KMS-11 (cell line): ENCODE measurements around the gene TFEB.

Experiments
- H2AFZ ChIP-seq: fragments of 200-600 bp; sonication (generic); 2 replicates; pipeline ENCODE4 v1.6.1; 2016; ENCODE audit warnings: antibody characterized with exemption, mixed run types, low read depth
- H3K27ac ChIP-seq: fragments of 200-600 bp; sonication (generic); 2 replicates; pipeline ENCODE4 v1.6.1; 2016; ENCODE audit warnings: mild to moderate bottlenecking, mixed run types
- H3K27me3 ChIP-seq: fragments of 200-600 bp; sonication (generic); 2 replicates; pipeline ENCODE4 v1.6.1; 2017; ENCODE audit warnings: mild to moderate bottlenecking, low read depth, mixed run types, moderate library complexity; ENCODE audit not compliant: insufficient read depth
- H3K36me3 ChIP-seq: fragments of 200-600 bp; sonication (generic); 2 replicates; pipeline ENCODE4 v1.6.1; 2017; ENCODE audit warnings: mild to moderate bottlenecking, mixed run types; ENCODE audit not compliant: insufficient read depth
- H3K4me1 ChIP-seq: fragments of 200-600 bp; sonication (generic); 2 replicates; pipeline ENCODE4 v1.6.1; 2016; ENCODE audit warnings: mild to moderate bottlenecking, low read depth, mixed run types; ENCODE audit not compliant: poor library complexity, severe bottlenecking
- H3K4me2 ChIP-seq: fragments of 200-600 bp; sonication (generic); 2 replicates; pipeline ENCODE4 v1.7.0; 2016; ENCODE audit warnings: mild to moderate bottlenecking, mixed run types
- H3K4me3 ChIP-seq: fragments of 200-600 bp; sonication (generic); IDR thresholded peaks from 2 replicates; pipeline ENCODE4 v1.6.1; 2017; ENCODE audit warnings: low read depth, low read length, mixed read lengths; ENCODE audit not compliant: insufficient read depth
- H3K79me2 ChIP-seq: fragments of 200-600 bp; sonication (generic); 2 replicates; pipeline ENCODE4 v1.6.1; 2016; ENCODE audit warnings: low read depth, mixed run types; ENCODE audit not compliant: insufficient read depth
- H3K9ac ChIP-seq: fragments of 200-600 bp; sonication (generic); 2 replicates; pipeline ENCODE4 v1.6.1; 2016; ENCODE audit warnings: mild to moderate bottlenecking, mixed run types
- H4K20me1 ChIP-seq: fragments of 200-600 bp; sonication (generic); 2 replicates; pipeline ENCODE4 v1.6.1; 2016; ENCODE audit warnings: mild to moderate bottlenecking, mixed run types; ENCODE audit not compliant: insufficient read depth
- TF ChIP-seq, protein P1 (sequence below): fragments of 200-600 bp; sonication (generic); conservative IDR thresholded peaks from 2 replicates; pipeline ENCODE4 v1.6.1; 2017; ENCODE audit warnings: low read depth, mild to moderate bottlenecking, antibody characterized with exemption, low read length, moderate library complexity, mixed read lengths

The TFEB gene

DNA sequence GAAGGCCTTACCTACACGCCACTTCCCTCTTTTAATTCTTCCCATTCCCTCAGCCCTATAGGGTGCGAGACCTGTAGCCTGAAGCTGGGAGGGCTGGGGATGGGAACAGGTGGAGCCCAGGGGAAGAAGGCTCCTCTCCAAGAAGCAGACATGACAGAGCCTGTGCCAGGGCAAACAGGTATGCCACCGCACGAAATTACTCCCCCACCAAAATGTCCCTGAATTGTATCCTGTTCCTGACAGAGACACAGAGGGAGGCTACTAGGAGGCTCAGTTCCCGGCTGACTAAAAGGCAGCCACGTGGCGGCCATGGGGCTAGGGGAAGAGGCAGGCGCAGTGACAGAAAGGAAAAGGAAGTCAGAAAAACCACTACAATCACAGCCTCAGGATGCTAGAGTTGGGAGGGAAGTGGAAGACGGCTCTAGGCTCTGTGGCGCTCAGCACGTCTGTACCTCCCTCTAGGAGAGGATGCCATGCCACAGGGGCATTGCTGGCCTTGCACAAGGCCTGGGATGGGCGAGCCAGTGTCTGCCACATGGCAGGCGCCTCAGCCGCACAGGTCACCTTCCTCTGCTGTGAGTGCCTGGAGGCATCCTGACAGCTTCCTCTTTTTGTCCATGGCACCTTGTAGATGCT is 27.7 kb downstream of the TFEB start:
- TF ChIP-seq, protein P1, sequence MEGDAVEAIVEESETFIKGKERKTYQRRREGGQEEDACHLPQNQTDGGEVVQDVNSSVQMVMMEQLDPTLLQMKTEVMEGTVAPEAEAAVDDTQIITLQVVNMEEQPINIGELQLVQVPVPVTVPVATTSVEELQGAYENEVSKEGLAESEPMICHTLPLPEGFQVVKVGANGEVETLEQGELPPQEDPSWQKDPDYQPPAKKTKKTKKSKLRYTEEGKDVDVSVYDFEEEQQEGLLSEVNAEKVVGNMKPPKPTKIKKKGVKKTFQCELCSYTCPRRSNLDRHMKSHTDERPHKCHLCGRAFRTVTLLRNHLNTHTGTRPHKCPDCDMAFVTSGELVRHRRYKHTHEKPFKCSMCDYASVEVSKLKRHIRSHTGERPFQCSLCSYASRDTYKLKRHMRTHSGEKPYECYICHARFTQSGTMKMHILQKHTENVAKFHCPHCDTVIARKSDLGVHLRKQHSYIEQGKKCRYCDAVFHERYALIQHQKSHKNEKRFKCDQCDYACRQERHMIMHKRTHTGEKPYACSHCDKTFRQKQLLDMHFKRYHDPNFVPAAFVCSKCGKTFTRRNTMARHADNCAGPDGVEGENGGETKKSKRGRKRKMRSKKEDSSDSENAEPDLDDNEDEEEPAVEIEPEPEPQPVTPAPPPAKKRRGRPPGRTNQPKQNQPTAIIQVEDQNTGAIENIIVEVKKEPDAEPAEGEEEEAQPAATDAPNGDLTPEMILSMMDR = no peak

DNA sequence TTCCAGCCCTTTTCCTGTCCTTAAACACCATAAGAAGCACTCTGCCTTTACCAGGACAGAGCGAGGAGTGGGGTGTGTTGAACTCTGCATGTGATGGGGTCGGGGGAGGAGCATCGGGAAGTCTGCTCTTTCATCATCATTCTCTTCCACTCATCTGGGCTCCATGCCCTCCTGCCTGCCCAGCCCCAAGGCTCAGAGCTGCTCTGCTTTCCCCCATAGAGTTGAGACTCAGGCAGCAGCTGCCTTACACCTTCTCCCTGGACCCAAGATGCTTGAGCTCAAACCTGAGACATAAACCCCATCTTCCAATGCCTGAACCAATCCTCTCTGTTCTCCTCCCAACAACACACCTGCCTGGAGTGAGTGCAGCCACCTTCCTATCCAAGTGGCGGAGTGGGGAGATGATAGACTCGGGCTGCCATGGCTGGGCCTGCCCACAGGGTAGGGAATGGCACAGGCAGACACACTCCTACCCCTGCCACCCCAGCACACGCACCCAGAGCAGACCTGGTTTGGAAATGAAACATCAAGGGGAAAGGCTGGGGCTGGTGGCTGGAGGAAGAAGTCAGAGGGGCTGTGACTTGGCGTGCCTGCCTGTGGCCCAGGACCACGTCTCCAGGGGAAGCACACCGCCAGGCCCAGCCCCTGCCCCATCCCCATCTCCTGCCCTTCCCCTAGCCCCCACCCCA is 28.4 kb downstream of the TFEB start:
- Histone ChIP-seq H3K9ac (peak overlapping the region; percentile 55; the same call in 1 of the 2 replicates), H3K4me3 (no peak overlapping the region), H4K20me1 (no peaks in the 10 kb centered on the region), H3K27me3 (no peaks in the 10 kb centered on the region), H3K4me1 (peaks cover 44% of the 10 kb centered on the region), H3K4me2 (peak overlapping the region; percentile 91), H2AFZ (peak overlapping the region; percentile 56; the same call in 1 of the 2 replicates), H3K27ac (peak overlapping the region; percentile 76), H3K36me3 (no peaks in the 10 kb centered on the region), H3K79me2 (0 out of 2 replicates have a peak, but pooled peaks cover 7% of the 10 kb centered on the region)
- TF ChIP-seq, protein P1 = no peak

More for the DNA sequence above, 27.7 kb downstream of the TFEB start:
- Histone ChIP-seq H3K27me3 (no peaks in the 10 kb centered on the region), H2AFZ (no peak overlapping the region), H3K36me3 (no peaks in the 10 kb centered on the region), H3K4me1 (peaks cover 44% of the 10 kb centered on the region), H3K4me2 (no peak overlapping the region; the same call in 1 of the 2 replicates), H3K4me3 (no peak overlapping the region), H3K9ac (no peak overlapping the region), H4K20me1 (no peaks in the 10 kb centered on the region), H3K27ac (no peak overlapping the region), H3K79me2 (0 out of 2 replicates have a peak, but pooled peaks cover 7% of the 10 kb centered on the region)

DNA sequence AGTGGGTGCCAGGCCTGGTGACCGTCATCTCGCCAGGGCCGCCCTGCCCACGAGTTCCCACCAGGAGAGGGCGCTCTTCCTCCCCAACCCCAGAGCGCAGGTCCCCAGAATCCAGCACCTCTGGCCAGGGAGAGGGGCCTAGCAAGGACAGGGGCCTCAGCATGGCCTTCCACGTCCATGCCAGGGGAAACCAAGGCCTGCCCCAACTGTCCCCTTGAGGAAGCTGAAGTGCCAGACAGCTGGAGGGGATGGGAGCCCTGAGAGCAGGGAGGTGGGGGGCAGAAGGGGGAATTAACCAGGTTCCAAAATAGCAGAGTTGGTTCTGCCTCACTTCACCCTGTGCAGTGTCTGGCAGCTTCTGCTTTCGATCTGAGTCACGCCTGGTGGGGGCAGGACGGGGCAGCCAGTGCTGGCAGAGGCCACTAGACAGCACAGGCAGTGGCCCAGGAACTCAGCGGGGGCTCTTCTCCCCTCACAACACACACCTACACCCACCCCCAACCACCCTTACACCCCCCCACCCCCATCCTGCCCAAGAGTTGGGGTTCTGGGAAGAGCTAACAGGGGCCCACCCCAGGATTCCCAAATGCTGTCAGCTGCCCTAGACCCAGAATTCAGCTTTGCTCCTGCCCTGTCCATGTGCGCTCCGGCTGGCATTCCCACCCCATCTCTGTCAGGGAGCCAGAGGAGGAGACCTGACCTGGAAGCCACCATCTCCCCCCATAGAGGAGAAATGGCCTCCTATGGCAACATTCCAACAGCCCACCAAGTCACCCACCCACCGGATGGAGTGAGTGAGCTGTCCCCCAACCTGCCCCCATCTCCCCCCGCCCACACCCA is 29.2 kb downstream of the TFEB start:
- H2AFZ ChIP-seq = peak overlapping the region; percentile 56; the same call in 1 of the 2 replicates
- H4K20me1 ChIP-seq = no peaks in the 10 kb centered on the region
- peak overlapping the region; percentile 76 for H3K27ac ChIP-seq
- H3K4me2 ChIP-seq = peak overlapping the region; percentile 91
- H3K4me3 ChIP-seq = no peak overlapping the region
- TF ChIP-seq, protein P1 = peak; percentile 95
- peaks cover 44% of the 10 kb centered on the region for H3K4me1 ChIP-seq
- H3K9ac ChIP-seq = peak overlapping the region; percentile 55; the same call in 1 of the 2 replicates
- H3K27me3 ChIP-seq = no peaks in the 10 kb centered on the region
- H3K36me3 ChIP-seq = no peaks in the 10 kb centered on the region
- H3K79me2 ChIP-seq = 0 out of 2 replicates have a peak, but pooled peaks cover 7% of the 10 kb centered on the region

DNA sequence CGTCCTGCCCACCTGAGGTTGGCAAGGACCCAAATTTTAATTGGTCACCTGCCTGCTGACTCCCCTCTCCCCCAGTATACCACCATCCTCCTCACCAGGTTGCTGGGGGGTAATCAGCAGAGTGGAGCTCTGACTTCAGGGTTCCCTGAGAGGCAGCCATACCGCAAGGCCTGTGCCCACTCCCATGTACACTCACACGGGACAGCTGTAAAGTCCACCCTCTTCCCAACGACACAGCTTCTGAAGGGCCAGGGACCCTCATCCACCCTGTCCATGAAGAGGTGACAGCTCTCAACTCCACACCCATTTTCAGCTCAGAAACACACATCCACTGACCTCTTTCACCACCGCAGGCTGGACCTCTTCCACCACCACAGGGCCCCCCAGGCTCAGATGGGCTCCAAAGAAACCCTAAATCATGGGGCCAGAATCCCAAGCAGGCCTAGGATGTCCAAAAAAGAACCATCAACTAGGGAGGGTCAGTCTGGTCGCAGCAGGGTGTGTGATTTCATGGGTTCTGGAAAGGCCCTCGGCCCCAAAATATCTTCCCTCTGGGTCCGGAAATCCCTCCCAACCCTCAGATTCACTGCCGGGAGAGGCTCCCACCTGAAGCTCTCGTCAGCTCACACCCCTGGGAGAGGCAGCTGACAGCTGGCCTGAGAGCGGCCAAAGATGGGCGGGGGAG is 30.0 kb downstream of the TFEB start:
- Histone ChIP-seq H3K27me3 (no peaks in the 10 kb centered on the region), H3K27ac (peak overlapping the region; percentile 76), H3K36me3 (no peaks in the 10 kb centered on the region), H3K4me1 (peaks cover 44% of the 10 kb centered on the region), H4K20me1 (no peaks in the 10 kb centered on the region), H3K79me2 (0 out of 2 replicates have a peak, but pooled peaks cover 7% of the 10 kb centered on the region), H3K4me2 (peak overlapping the region; percentile 91), H3K4me3 (no peak overlapping the region), H2AFZ (peak overlapping the region; percentile 56; the same call in 1 of the 2 replicates), H3K9ac (peak overlapping the region; percentile 55; the same call in 1 of the 2 replicates)
- TF ChIP-seq, protein P1 = no peak
